GM12878 (cell line): ENCODE results near the gene HEPHL1. TPM values are rescaled to one million over a fixed set of nuclear protein-coding genes. Genes with fewer than 3 reads are reported as not detected.

Source experiments
- ATAC-seq: fragments of 200-7000 bp; cut with Tn5 transposase; 3 replicates; pipeline ENCODE4 v1.9.1; 2020; ENCODE audit warnings: mild to moderate bottlenecking, moderate library complexity
- BruUV-seq: library from RNA; stranded (reverse); fragments of 400-500 nt; replicated peaks from 2 replicates; lab custom pipeline; 2021; lab: Mats Ljungman, UMichigan
- CTCF ChIA-PET: fragments of 300-600 bp; sonication (Branson Sonifier 250); formaldehyde crosslinking; extraction: SDS; loops from one replicate; lab custom pipeline; 2021; ENCODE audit warnings: inconsistent platforms; lab: Yijun Ruan, JAX
- POLR2A ChIA-PET: fragments of 350-600 bp; formaldehyde crosslinking; extraction: SDS; loops from one replicate; lab custom pipeline; 2021; ENCODE audit warnings: inconsistent platforms; lab: Charles Lee
- RAD21 ChIA-PET: fragments of 300-600 bp; sonication (Branson Sonifier 250); formaldehyde crosslinking; loops from one replicate; lab custom pipeline; 2023; ENCODE audit warnings: antibody characterized with exemption; ENCODE audit not compliant: unreplicated experiment; lab: Charles Lee
- SMC1A ChIA-PET: fragments of 300-600 bp; sonication (Branson Sonifier 250); formaldehyde crosslinking; loops from one replicate; lab custom pipeline; 2023; ENCODE audit not compliant: unreplicated experiment, uncharacterized antibody; lab: Charles Lee
- DNase-seq: peaks from one replicate; pipeline ENCODE4 v3.0.0-alpha.2; 2011; ENCODE audit warnings: low read depth, low spot score
- FAIRE-seq: peaks from 3 replicates; lab custom pipeline; 2011; peaks lifted over from hg19 to GRCh38; lab: Jason Lieb, UNC
- H2AFZ ChIP-seq: 2 replicates; pipeline ENCODE4 v1.6.0; 2011; ENCODE audit warnings: low read depth, low read length, control low read depth; ENCODE audit not compliant: control insufficient read depth
- H3K27ac ChIP-seq: 2 replicates; pipeline ENCODE4 v1.5.1; 2011; ENCODE audit warnings: control low read depth; ENCODE audit not compliant: control insufficient read depth, insufficient read depth
- H3K27me3 ChIP-seq, 2 experiments: replicated peaks in 1 of 2; 2 replicates each; pipeline versions ENCODE4 v1.6.0 to v1.6.1; 2011; ENCODE audit warnings: low read length in 1 of 2; ENCODE audit not compliant: control insufficient read depth in 2 of 2, insufficient read depth in 2 of 2
- H3K36me3 ChIP-seq, 2 experiments: 2 replicates each; pipeline ENCODE4 v1.5.1; 2011; ENCODE audit warnings: low read length in 1 of 2; ENCODE audit not compliant: control insufficient read depth in 2 of 2, insufficient read depth in 2 of 2
- H3K4me1 ChIP-seq: 2 replicates; pipeline ENCODE4 v1.6.1; 2011; ENCODE audit warnings: mild to moderate bottlenecking, low read length, moderate library complexity, mixed read lengths; ENCODE audit not compliant: control insufficient read depth, insufficient read depth
- H3K4me2 ChIP-seq: 2 replicates; pipeline ENCODE4 v1.6.0; 2011; ENCODE audit warnings: control low read depth; ENCODE audit not compliant: control insufficient read depth, insufficient read depth
- H3K4me3 ChIP-seq: fragments of 200-600 bp; sonication (generic); 2 replicates; pipeline ENCODE4 v1.5.1; 2016
- H3K79me2 ChIP-seq: 2 replicates; pipeline ENCODE4 v1.6.0; 2011; ENCODE audit warnings: low read length; ENCODE audit not compliant: control insufficient read depth, insufficient read depth
- H3K9ac ChIP-seq: 2 replicates; pipeline ENCODE4 v1.8.0; 2011; ENCODE audit warnings: low read length, control low read depth, mixed read lengths; ENCODE audit not compliant: control insufficient read depth, insufficient read depth
- H3K9me3 ChIP-seq: replicated peaks from 3 replicates; pipeline ENCODE4 v1.5.1; 2011; ENCODE audit warnings: mild to moderate bottlenecking, low read length; ENCODE audit not compliant: control insufficient read depth, insufficient read depth
- H4K20me1 ChIP-seq: 2 replicates; pipeline ENCODE4 v1.6.0; 2011; ENCODE audit not compliant: control insufficient read depth, insufficient read depth
- GATAD2B ChIP-seq: fragments of 450-650 bp; conservative IDR thresholded peaks from 2 replicates; pipeline ENCODE4 v1.6.1; 2017; ENCODE audit warnings: low read depth, mild to moderate bottlenecking, moderate library complexity
- HDGF ChIP-seq: fragments of 450-650 bp; IDR thresholded peaks from 2 replicates; pipeline ENCODE4 v1.6.1; 2016; ENCODE audit warnings: antibody characterized with exemption
- IRF4 ChIP-seq: IDR thresholded peaks from 2 replicates; pipeline ENCODE4 v1.6.1; 2011; ENCODE audit warnings: low read depth, low read length
- WGBS: methylation state at CpG from one replicate; pipeline ENCODE4 v1.1.6; 2016; ENCODE audit warnings: low lambda C conversion rate; ENCODE audit not compliant: insufficient replicate concordance, insufficient coverage; ENCODE audit errors: missing lambda C conversion rate; 5-methylcytosine and 5-hydroxymethylcytosine counted together
- in situ Hi-C: fragments of 300-500 bp; cut with MboI; formaldehyde crosslinking; loops from 9 replicates; pipeline ENCODE4 v1.14.3; 2018; ENCODE audit warnings: mixed read lengths
- intact Hi-C: fragments of 100-400 bp; cut with micrococcal nuclease; formaldehyde crosslinking; loops from one replicate; pipeline ENCODE4 v1.14.2; 2022; ENCODE audit not compliant: unreplicated experiment
- polyA plus RNA-seq, 11 experiments: library from polyadenylated mRNA; depleted of rRNA in 4 of 11; unstranded in 6 of 11; stranded (reverse) in 5 of 11; fragments of >200 nt; fragmentation: Nextera tagmentation in 4 of 11; fragmentation: Illumina TruSeq in 1 of 11; extraction: Ambion mirVana in 4 of 11; extraction: Trizol in 1 of 11; gene quantifications; 1 replicate in 1 of 11; 2 replicates in 10 of 11; pipeline versions ENCODE4 v1.2.1 to v1.2.3, GENCODE V29; 2011 to 2016; ENCODE audit warnings: inconsistent platforms in 2 of 11, missing spikeins in 2 of 11, low read depth in 1 of 11
- total RNA-seq, 4 experiments: library from RNA; depleted of rRNA in 3 of 4; stranded (reverse); fragments of >200 nt in 3 of 4; fragmentation: Illumina TruSeq in 1 of 4; extraction: Trizol in 1 of 4; gene quantifications; 2 replicates each; pipeline versions ENCODE4 v1.2.1 to v1.2.3, GENCODE V29; 2013 to 2021

The HEPHL1 gene
- total and polyA plus RNA-seq, 10 of the 15 experiments (the other 5 are each of a cell fraction or from before 2014, with no cell fraction given) = 0.02 to 0.08 (median 0.05) TPM; not detected in 6

- 36% methylated on average over 1 of the region's 1 CpG for WGBS
- Histone ChIP-seq H3K27ac (no peak overlapping the region), H3K4me3 (no peak overlapping the region)
- SMC1A ChIA-PET = no interaction called here
- CTCF ChIA-PET = no interaction called here
- TF ChIP-seq IRF4 = no peak
- no peak for TF ChIP-seq HDGF
- TF ChIP-seq, all 136 proteins: peak for 0
- no peak overlapping the region for H2AFZ ChIP-seq
- ChIA-PET POLR2A (interaction anchor here (0.6 kb wide), 1 partner anchor 55 kb away, joined by 4 read pairs; no protein-coding TSS in a partner anchor), RAD21 (no interaction called here)
- H3K36me3 ChIP-seq = no peaks in the 10 kb centered on the region
- intact Hi-C loops (no loop called here), in situ Hi-C loops (no loop called here)
- no peak for ATAC-seq
- H3K9ac ChIP-seq = no peak overlapping the region
- no TSS peak for BruUV-seq
- no peak overlapping the region for H3K4me2 ChIP-seq
- H3K79me2 ChIP-seq = no peaks in the 10 kb centered on the region
- no peaks in the 10 kb centered on the region for H3K9me3 ChIP-seq
- H3K4me1 ChIP-seq = no peaks in the 10 kb centered on the region
- no peaks in the 10 kb centered on the region for H3K27me3 ChIP-seq
- DNase-seq = no peak
- no peak for FAIRE-seq
- no peaks in the 10 kb centered on the region for H4K20me1 ChIP-seq
These were observed 25.6 kb downstream of the HEPHL1 start for GRCh38 chr11:94046796-94047195.

GRCh38 chr11:94048032-94048709 is 27.0 kb downstream of the HEPHL1 start:
- H3K4me2 ChIP-seq = no peak overlapping the region

More at GRCh38 chr11:94048032-94048709, 27.0 kb downstream of the HEPHL1 start:
- Histone ChIP-seq H3K79me2 (no peaks in the 10 kb centered on the region), H3K4me1 (no peaks in the 10 kb centered on the region), H4K20me1 (no peaks in the 10 kb centered on the region), H3K4me3 (no peak overlapping the region), H3K36me3 (no peaks in the 10 kb centered on the region), H3K27me3 (no peaks in the 10 kb centered on the region)
- intact Hi-C loops (no loop called here), in situ Hi-C loops (no loop called here)
- ChIA-PET SMC1A (no interaction called here), RAD21 (no interaction called here)
- WGBS = 17% methylated on average over 2 of the region's 2 CpGs
- no peak for ATAC-seq
- BruUV-seq = no TSS peak
- FAIRE-seq = no peak
- no peak for DNase-seq
- no peak for TF ChIP-seq GATAD2B
- TF ChIP-seq, all 136 proteins: peak for 0
- POLR2A ChIA-PET = no interaction called here
- Histone ChIP-seq H3K9me3 (no peaks in the 10 kb centered on the region), H2AFZ (no peak overlapping the region), H3K9ac (no peak overlapping the region), H3K27ac (no peak overlapping the region)
- CTCF ChIA-PET = no interaction called here
